HG02759 (cell line): ENCODE results near the gene ZC3H12D.
"Not testable (repeated sequence)": the region's sequence is repeated elsewhere in the genome, so short reads cannot be mapped to it uniquely, and the experiment has no call there.

Experiments used
- ATAC-seq: cut with Tn5 transposase; IDR thresholded peaks from one replicate; pipeline ENCODE4 v1.9.1; 2021; ENCODE audit warnings: mild to moderate bottlenecking, moderate library complexity; ENCODE audit not compliant: unreplicated experiment

The ZC3H12D gene

DNA sequence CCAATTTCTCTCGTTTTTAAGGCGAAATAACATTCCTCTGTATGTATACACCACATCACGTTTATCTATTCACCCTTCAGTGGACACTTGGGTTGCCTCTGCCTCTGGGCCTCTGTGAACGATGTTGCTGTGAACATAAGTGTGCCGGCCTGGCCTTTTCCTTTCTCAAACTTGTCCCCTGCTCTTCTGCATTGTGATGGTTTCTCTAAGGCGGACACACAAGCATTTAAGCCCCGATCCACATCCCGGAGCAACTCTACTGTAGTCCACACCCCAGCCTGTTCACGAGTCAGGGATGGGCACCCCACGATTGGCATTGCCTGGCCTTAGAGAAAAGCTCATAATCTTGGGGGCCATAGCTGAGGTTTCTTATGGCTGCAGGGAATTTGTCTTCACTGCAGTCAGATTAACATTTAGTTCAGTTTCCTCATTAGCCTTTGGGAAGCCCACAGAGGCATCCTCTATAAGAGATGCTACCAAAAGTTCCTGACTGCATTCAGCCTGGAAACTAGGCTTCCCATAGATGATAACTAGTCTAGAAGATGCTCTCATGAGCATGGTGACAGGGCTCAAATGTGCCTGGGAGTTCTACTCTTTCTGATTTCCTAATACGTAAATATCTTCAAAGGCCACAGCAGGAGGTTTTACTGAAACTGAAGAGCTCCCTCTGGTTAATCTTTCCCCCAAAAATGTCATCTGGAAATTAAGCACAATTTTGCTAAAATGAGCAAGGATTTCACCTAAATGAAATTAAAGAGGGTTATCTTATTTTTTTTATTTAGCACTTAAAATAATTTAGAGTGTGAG lies 762 bp downstream of the ZC3H12D start:
- no peak for ATAC-seq

DNA sequence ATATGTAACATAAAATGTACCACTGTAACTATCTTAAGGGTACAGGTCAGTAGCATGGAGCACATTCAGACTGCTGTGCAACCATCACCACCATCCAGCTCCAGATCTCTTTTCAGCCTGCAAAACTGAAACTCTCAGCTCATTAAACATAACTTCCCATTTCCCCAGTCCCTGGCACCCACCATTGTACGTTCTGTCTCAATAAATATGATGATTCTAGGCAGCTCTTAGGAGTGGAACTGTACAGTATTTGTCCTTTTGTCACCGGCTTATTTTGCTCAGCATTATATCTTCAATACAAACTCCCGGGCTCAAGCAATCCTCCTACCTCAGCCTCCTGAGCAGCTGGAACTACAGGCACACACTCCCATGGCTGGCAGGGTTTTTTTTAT lies 1.5 kb downstream of the ZC3H12D start:
- no peak for ATAC-seq

DNA sequence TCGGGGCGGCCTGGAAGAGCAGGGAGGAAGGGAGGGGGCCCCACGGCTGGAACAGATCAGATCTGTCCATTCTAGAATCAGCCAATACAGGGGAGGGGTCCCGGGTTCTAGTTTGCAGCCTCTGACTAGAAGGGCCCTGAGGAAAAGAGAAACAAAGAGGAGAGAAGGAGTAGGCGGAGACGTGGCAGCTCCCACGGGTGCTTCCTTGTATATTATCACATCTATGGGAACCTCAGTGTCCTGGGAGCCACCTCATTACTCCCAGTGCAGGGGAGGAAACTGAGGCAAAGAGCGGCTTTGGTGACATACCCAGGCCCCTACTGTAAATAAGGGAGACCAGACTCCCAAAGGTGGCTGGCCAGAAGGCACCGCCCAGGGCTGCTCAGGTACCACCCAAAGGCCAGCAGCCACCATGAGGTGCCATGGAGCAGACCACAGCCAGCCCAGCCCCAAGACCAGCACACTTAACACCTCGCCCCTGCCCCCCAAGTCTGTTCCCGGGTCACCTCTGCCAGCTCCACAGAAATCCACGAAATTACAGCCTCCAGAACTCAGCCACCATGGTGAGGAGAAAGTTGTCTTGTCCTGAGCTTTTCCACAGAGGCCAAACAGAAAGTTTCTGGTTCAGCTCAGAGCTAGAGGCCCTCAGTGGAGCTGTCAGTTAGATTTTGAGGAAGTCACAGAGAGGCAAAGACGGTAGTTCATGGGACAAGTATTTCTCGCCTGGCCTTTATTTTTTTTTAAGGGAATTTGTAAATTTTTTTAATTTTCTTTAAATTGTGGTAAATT lies 2.1 kb downstream of the ZC3H12D start:
- peak; percentile 16 for ATAC-seq

DNA sequence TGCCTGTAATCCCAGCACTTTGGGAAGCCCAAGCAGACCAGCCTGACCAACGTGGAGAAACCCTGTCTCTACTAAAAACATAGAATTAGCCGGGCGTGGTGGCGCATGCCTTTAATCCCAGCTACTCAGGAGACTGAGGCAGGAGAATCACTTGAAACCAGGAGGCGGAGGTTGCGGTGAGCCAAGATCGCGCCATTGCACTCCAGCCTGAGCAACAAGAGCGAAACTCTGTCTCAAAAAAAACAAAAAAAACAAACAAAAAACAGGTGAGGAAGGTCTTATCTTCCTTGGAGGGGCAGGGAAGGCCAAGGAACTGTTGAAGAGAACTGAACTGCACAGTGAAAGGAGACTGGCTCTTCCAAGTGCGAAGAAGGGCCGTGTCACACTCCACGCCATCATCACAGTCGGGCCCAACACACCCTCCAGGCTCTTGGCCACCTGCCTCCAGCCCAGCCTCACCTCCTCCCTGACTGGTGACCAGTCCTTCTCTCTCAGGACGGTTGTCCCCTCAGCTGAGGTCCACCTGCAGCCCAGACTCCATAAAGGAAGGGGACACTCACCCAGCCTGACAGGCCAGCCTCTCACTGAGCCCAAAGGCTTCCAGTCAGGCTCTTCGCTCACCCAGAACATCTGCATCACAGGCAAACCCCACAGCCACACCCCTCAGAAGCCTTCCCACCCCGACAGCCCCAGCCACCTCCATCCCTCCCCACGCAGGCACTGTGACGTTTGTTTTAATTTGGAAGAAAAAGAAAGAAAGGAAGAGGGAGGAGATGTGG lies 4.1 kb downstream of the ZC3H12D start:
- no peak for ATAC-seq

DNA sequence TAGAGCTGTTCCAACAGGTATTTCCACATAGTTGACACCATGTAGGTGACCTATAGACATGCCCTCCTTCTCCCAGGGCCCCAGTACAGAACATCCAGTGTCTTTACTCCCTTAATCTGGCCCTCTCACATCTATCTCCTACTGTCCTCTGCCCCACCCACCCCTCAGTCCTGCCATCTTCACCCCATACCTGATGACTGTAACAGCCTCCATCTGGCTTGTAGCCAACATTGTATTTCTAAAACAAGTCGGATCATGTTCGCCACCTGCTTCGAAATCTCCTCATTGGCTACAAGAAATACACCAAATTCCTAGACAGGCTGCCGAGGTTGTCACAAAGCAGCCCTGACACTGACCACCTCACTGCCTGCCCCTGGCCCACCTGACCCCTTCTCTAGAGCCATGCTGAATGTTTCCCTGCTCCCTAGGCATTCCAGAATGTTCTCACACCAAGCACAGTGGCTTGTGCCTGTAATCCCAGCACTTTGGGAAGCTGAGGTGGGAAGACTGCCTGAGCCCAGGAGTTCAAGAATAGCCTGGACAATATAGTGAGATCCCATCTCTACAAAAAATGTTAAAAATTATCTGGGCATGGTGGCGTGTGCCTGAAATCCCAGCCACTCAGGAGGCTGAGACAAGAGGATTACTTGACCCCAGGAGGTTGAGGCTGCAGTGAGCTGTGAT lies 6.0 kb downstream of the ZC3H12D start:
- ATAC-seq: no peak

DNA sequence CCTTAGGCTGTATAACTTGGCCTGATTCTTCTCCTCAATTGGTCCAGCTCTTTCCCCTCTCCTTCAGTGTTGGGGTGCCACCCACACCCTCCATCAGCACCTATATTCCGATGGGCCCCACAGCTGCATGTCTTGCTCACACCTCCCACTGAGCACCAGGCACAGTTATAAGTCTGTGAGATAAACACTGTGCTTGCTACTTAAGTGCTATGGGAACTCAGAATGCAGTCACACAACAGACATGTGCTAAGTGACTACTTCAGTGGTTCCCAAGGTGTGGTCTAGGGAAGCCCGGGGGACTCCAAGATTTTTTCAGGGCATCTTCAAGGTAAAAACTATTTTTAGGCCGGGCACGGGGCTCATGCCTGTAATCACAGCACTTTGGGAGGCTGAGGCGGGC lies 7.3 kb downstream of the ZC3H12D start:
- no peak for ATAC-seq

DNA sequence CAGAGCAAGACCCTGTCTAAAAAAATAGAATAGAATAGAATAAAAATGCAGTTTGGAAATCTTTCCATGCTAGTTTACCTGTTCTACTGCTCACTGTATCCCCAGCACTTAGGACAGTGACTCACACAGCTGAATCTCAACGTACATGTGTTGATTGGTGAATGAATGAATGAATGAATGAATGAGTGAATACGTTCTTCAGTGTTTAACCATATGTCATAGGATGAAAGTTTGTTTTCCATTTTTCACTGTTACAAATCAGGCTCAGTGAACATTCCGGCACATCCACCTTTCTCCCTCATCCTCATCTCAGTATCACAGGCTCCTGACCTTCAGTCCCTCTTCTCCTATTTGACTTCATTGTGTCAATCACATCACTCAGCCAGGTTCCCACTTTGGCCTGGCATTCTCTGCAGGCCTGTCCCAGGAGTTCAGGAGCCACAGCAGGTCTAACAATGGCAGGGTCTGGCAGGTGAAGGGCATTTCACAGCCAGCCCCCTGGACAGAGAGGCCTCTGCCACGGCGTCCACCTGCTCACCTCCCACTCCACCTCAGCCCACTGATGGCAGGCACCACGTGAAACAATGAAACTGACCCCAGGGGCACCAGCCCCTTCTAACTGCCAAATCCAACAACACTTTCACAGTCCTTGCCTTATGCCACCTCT lies 7.9 kb downstream of the ZC3H12D start:
- no peak for ATAC-seq

DNA sequence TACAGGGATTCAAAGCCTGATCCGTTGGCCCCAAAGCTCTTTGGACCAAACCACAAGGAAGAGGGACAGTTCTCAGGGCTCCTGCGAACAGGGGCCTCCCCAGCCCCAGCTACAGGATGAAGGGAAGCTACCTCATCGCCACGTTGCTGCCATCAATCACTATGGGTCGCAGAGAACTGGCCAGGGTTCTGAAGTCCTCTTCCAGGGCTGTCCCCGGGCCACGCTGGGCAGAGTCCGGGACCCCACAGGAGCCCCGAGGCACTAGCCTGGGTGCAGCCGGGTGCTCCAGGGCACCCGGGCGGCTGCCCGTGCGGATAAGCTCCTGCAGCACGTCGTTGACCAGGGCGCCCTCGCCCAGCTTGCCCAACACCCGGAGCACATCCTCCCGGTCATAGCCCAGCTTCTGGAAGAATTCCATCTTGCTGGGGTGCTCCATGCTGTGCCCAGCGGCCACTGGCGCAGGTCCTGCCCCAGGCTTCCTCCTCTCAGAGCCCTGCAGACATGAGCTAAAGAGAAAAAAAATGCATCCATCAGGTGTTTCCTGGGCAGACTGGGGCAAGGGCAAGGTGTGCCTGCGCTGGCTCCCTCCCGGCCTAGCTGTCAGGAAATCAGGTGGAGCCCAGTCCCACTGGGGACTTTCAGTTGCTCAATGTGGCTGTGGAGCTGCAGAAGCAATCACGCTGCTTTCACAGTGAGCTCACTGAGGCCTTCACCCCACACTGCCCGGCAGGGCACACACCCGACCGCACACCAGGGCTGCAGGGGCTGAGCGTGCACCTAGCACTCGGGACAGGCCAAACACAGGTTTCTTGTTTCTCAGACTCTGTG lies 10.5 kb downstream of the ZC3H12D start:
- ATAC-seq: peak; percentile 47

DNA sequence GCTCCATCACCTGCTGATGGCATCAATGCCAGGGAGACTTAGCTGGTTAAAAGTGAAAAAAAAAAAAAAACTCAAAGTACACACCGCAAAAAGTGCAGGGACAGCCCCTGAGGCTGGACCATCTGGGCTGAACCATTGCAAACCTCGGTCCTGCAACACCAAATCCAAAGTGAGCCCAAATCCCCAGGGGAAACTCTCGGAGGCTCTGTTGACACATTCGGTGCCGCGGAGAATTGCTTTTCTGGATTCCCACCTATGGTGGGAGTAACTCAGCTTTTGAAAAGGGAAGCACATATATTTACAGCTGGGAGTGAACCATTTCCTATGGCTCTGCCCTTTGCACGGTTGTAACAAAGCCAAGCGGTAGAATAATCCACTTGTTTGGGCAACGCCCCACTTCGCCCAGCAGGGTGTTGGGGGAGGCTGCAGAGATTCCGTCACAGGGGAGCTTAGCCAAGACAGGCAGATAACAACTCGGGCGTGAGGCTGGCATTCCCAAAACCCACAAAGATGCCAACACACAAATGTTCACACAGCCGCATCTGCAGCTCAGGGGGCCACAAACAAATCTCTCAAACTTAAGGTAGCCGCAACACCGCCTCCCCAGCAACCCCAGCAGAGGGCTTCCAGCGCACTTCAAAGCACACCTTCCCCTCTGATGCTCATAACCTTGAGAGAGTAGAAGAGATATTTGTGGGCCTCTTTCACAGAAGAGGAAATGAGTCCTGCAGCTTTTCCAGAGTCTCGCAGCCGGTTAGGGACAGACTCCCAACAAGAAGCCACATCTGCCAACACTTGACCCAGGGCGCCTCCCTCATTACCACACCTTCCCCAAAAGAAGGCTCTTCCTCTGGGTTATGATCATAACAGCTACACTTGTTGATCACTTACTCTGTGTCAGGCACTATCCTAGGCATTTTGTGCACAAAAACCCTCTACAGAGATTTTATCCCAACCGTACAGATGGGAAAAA lies 11.4 kb downstream of the ZC3H12D start:
- peak; percentile 16 for ATAC-seq

DNA sequence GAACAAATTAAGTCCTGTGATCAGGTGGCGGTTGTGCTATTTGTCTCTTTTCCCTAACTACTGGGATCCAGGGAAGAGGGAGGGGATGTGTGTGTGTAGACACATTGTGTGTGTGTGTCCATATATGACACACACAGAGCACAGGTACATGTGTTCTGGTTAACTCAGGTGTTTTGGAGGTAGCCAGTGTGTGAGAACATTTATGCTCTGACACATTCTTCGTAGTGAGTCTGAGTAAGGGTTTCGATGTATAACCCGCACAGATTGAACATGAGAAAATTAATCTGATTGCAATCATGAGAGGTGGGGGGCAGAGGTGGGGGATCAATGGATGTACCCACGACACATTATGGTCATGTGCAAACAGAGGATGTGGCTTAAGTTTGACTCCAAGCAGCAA lies 12.6 kb downstream of the ZC3H12D start:
- no peak for ATAC-seq

DNA sequence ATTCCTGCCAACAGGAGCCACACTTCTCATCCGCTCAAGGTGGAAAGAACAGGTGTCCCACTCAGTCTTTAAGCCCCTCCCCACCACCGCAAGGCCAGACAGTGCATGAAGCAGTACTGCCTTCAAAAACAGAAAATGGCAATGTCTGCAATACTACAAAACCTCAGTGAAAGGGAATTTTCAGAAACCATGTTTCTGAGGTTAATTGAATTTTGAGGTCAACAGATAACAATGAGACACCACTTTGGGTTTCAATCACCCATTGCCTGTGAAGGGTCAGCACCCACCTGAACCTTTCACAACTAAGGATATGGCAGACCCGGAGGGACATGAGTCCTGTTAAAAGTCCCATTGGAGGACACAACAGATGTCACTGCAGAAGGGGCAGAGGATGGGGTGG lies 13.0 kb downstream of the ZC3H12D start:
- ATAC-seq: peak; percentile 28

DNA sequence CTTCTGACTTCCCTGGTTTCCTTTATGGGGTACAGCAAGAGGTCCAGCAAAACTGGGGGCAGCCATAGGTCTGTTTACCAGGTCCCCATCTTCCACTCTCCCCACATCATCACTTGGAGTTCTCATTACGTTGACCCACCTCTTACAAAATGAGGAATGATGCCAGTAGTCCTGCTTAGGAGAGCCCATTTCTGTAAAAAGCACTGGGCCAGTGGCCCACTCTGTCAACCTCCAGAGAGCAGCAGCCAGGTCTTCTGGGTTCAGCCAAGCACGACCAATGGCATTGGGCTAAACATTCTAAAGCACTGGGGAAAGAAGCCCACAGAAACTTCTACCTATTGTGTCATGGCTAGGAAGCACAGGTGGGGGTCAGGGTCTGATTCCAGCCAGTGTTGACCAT lies 13.9 kb downstream of the ZC3H12D start:
- ATAC-seq: no peak

DNA sequence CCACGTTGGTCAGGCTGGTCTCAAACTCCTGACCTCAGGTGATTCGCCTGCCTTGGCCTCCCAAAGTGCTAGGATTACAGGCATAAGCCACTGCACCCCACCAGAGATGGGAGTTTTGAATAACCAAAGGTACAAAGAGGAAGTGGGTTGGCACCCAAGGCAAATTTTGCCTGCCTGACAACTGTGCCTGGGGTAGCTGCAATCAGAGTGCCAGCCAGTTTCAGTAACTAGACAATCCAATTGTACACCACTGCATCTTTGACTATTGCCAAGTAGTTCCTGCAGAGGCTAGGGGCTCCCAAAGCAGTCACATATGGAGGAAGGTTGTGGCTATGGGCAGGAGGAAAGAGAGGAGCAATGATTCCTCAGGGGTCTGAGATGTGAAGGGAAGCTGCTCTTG lies 16.6 kb downstream of the ZC3H12D start:
- peak; percentile 25 for ATAC-seq

DNA sequence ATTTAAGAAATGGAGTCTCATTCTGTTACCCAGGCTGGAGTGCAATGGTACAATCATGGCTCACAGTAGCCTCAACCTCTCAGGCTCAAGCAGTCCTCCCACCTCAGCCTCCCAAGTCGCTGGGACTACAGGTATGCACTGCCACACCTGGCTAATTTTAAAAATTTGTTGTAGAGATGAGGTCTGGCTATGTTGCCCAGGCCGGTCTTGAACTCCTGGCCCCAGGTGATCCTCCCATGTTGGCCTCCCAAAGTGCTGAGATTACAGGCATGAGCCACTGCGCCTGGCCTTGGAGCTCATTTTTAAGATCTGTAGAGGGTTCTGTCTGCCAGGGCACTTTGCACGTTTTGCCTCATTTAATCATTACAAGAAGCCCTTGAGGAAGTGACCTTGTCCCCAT lies 17.5 kb downstream of the ZC3H12D start:
- no peak for ATAC-seq

DNA sequence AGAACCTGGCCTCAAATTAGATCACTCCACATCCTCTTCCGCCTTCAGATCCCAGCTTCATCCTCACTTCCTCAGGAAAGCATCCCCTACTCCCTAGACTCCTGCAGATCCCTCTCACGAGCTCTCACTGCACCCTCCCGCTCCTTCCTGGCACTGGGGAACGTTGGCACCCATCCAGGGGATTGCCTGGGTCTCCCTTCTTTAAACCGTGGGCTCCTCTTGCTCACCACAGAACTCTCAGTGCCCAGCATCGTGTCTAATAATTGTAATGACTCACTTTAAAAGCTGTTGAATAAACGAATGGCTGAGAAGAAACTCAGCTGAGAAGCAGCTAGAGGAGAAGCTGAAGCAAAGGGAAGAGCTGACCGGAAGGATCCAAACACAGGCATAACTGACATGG lies 20.4 kb downstream of the ZC3H12D start:
- ATAC-seq: no peak

DNA sequence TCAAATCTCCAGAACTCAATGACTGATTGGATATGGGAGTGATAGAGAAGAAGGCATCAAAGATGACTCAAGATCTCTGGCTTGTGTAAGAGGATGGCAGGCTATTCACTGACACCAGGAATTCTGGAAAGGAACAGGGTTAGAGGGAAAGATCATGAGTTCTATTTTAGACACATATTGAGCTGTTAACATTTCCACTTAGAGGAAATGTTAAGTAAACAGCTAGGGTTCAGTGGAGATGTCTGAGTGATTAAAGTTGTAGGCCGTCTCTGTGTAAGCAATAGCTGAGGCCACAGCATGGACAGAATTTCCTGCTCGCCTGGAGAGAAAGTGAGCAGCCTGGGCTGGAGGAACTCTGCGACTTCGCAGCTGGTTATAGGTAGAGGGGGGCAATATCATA lies 21.0 kb downstream of the ZC3H12D start:
- no peak for ATAC-seq

DNA sequence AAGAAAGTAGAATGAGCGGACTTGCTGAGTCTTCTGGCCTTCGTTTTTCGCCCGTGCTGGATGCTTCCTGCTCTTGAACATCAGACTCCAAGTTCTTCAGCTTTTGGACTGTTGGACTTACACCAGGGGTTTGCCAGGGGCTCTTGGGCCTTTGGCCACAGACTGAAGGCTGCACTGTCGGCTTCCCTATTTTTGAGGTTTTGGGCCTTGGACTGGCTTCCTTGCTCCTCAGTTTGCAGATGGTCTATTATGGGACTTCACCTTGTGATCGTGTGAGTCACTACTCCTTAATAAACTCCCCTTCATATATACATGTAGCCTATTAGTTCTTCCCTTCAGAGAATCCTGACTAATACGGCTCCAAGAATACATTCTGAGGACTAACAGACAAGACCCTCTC lies 22.1 kb downstream of the ZC3H12D start:
- not testable (repeated sequence) for ATAC-seq

DNA sequence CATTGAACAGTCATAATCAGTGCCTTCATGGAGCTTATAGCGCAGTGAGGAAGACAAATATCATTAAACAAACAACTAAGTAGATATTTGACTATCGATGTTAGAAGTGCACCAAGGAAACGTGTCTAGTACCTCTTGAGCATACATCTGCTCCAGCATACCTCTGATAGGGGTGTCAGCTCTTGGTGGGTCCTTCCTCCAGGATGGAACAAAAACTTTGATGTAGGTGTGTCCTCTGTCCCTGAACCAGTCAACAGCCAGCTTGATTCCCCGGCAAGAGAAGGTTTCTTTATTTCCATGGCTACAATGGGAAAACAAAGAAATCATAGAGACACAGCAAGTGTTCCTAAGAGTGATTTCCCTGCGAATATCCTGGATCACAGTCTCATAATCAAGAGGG lies 23.1 kb downstream of the ZC3H12D start:
- no peak for ATAC-seq
